Calu3 (cell line): ENCODE data around the gene ACER1. TPM values are rescaled to one million over a fixed set of nuclear protein-coding genes. Genes with fewer than 3 reads are reported as not detected.

ENCODE experiments used
- BruUV-seq: library from RNA; stranded (reverse); fragments of 400-500 nt; replicated peaks from 2 replicates; lab custom pipeline; 2021; lab: Mats Ljungman, UMichigan
- CTCF ChIA-PET: fragments of 300-600 bp; sonication (Branson Sonifier 250); formaldehyde crosslinking; loops from one replicate; lab custom pipeline; 2022; ENCODE audit warnings: antibody characterized with exemption; lab: Charles Lee
- DNase-seq: peaks from one replicate; pipeline ENCODE4 v3.0.0; 2022
- H3K27ac Mint-ChIP-seq: one replicate; pipeline ENCODE4 v1.8.0; 2022; ENCODE audit warnings: mixed read lengths; ENCODE audit not compliant: unreplicated experiment
- H3K27me3 Mint-ChIP-seq: one replicate; pipeline ENCODE4 v1.8.0; 2022; ENCODE audit warnings: mixed read lengths; ENCODE audit not compliant: unreplicated experiment
- H3K36me3 Mint-ChIP-seq: one replicate; pipeline ENCODE4 v1.8.0; 2022; ENCODE audit warnings: mild to moderate bottlenecking, moderate library complexity, mixed read lengths; ENCODE audit not compliant: insufficient read depth, unreplicated experiment
- H3K4me1 Mint-ChIP-seq: one replicate; pipeline ENCODE4 v1.8.0; 2022; ENCODE audit warnings: mild to moderate bottlenecking, low read depth, mixed read lengths; ENCODE audit not compliant: unreplicated experiment
- H3K4me3 Mint-ChIP-seq: one replicate; pipeline ENCODE4 v1.8.0; 2022; ENCODE audit warnings: mild to moderate bottlenecking, low read depth, moderate library complexity, mixed read lengths; ENCODE audit not compliant: unreplicated experiment
- H3K9me3 Mint-ChIP-seq: one replicate; pipeline ENCODE4 v1.8.0; 2022; ENCODE audit warnings: low read depth, mixed read lengths; ENCODE audit not compliant: unreplicated experiment
- intact Hi-C: fragments of 100-400 bp; cut with micrococcal nuclease; formaldehyde crosslinking; loops from one replicate; pipeline ENCODE4 v1.10.0; 2022; ENCODE audit not compliant: unreplicated experiment
- total RNA-seq: library from RNA; stranded (reverse); gene quantifications from 2 replicates; pipeline ENCODE4 v1.2.3, GENCODE V29; 2022
- TF ChIP-seq, protein P1 (sequence below): fragments of 200-600 bp; IDR thresholded peaks from one replicate; pipeline ENCODE4 v1.8.0; 2022; ENCODE audit warnings: antibody characterized with exemption; ENCODE audit not compliant: unreplicated experiment

ACER1 gene
- total RNA-seq, 1 experiment from 2014 or later: not detected

DNA sequence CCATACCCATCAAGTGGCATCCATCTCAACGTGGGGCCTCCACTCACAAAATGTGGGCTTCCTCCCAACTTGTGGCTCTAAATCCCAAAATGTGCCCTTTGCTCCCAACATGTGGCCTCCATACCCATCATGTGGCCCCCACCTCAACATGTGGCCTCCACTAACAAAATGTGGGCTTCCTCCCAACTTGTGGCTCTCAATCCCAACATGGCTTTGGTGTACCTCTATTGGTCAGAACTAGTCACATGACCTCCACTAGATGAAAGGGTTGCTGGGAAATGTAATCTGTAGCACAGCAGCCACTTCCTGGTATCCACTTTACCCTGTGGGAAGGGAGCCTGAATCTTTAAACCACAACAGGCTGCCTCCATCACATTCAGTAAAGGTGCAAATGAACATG, 10.1 kb upstream of the ACER1 start:
- H3K36me3 Mint-ChIP-seq: no peaks in the 10 kb centered on the region
- no peak overlapping the region for H3K4me3 Mint-ChIP-seq
- no peak overlapping the region for H3K27ac Mint-ChIP-seq
- TF ChIP-seq, protein P1, sequence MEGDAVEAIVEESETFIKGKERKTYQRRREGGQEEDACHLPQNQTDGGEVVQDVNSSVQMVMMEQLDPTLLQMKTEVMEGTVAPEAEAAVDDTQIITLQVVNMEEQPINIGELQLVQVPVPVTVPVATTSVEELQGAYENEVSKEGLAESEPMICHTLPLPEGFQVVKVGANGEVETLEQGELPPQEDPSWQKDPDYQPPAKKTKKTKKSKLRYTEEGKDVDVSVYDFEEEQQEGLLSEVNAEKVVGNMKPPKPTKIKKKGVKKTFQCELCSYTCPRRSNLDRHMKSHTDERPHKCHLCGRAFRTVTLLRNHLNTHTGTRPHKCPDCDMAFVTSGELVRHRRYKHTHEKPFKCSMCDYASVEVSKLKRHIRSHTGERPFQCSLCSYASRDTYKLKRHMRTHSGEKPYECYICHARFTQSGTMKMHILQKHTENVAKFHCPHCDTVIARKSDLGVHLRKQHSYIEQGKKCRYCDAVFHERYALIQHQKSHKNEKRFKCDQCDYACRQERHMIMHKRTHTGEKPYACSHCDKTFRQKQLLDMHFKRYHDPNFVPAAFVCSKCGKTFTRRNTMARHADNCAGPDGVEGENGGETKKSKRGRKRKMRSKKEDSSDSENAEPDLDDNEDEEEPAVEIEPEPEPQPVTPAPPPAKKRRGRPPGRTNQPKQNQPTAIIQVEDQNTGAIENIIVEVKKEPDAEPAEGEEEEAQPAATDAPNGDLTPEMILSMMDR: no peak
- no peaks in the 10 kb centered on the region for H3K4me1 Mint-ChIP-seq
- peaks cover 25% of the 10 kb centered on the region for H3K27me3 Mint-ChIP-seq
- CTCF ChIA-PET: no interaction called here
- H3K9me3 Mint-ChIP-seq: peaks cover 3% of the 10 kb centered on the region
- no peak for DNase-seq
- intact Hi-C loops: no loop called here
- BruUV-seq: no TSS peak

DNA sequence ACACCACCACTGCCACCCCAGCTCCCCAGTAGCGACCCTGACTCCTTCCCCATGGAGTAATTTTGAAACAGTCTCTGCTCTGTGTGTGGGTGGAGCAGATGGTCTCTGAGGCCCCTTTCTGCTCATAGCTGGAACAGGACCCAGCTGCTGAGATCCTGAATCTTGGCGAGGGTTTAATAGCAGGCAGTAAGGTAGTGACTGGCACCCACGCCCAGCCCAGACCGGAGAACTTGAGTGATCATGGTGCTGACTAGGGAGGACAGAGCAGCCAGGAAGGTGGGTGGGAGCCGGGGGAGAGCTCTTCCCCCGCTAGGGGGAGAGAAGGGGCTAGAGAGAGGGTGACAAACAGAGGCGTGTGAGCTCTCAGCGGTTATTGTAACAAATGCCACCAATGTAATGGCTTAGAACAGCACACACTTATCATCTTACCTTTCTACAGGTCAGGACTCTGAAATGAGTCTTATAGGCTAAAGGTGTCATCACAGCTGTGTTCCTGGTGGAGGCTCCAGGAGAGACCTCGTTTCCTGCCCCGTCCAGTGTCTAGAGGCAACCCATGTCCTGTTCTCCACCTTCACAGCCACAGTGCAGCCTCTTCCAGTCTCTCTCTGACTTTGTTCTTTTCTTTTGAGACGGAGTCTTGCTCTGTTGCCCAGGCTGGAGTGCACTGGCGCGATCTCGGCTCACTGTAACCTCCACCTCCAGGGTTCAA, 7.2 kb upstream of the ACER1 start:
- intact Hi-C loops: no loop called here
- BruUV-seq: no TSS peak
- Mint-ChIP-seq H3K36me3 (no peaks in the 10 kb centered on the region), H3K27me3 (no peaks in the 10 kb centered on the region), H3K4me1 (no peaks in the 10 kb centered on the region), H3K9me3 (peaks cover 3% of the 10 kb centered on the region), H3K4me3 (no peak overlapping the region), H3K27ac (no peak overlapping the region)
- CTCF ChIA-PET: interaction anchor here (0.5 to 0.6 kb wide), 2 partner anchors 11 to 95 kb away, joined by 3 to 4 read pairs; no protein-coding TSS in a partner anchor
- no peak for DNase-seq
- TF ChIP-seq, protein P1: no peak

DNA sequence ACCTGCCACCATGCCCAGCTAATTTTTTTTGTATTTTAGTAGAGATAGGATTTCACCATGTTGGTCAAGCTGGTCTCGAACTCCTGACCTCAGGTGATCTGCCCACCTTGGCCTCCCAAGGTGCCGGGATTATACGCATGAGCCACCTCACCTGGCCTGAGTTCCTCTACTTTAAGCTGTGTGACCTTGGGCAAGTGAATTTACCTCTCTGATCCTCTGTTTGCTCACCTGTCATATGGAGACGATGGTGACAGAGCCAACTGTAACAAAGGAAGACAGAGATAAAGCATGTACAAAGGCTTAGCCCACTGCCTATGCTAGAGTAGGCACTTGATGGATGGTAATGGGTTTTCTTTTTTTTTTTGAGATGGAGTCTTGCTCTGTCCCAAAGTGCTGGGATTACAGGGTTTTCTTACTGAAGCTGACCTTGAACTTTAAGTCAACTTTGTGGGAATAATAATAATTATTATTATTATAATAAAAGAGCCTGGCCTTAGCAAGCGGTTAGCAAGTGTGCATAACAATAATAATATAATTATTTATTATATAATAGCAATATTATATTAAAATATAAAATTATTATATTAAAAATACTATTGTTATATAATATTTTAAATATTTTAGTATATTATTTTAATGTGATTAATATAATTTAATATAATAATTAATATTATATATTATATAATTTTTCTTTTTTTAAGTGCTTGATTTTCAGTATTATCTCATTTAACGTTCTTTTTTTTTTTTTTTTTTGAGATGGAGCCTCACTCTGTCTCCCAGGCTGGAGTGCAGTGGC, 1.3 kb upstream of the ACER1 start:
- H3K4me3 Mint-ChIP-seq: no peak overlapping the region
- DNase-seq: no peak
- H3K36me3 Mint-ChIP-seq: no peaks in the 10 kb centered on the region
- CTCF ChIA-PET: no interaction called here
- no peak overlapping the region for H3K27ac Mint-ChIP-seq
- H3K4me1 Mint-ChIP-seq: no peaks in the 10 kb centered on the region
- no TSS peak for BruUV-seq
- H3K9me3 Mint-ChIP-seq: no peaks in the 10 kb centered on the region
- intact Hi-C loops: no loop called here
- TF ChIP-seq, protein P1: no peak
- H3K27me3 Mint-ChIP-seq: no peaks in the 10 kb centered on the region

DNA sequence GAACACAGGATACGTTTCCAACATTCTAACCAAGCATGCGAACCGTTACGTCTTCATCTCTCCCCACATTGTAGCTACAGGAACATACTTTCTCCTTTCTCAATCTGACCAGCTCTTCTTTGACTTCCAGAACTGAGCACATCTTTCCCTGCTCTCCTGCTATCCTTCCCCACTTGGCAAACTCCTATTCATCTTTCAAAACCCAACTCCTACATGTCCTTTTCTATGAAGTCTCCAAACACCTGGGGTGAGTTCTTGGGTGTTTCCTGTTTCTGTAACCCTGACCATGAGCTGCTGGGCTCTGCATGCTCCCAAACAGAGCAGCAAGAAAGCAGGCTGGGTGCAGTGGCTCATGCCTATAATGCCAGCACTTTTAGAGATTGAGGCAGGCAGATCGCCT, 6.6 kb downstream of the ACER1 start:
- CTCF ChIA-PET: no interaction called here
- Mint-ChIP-seq H3K4me3 (no peak overlapping the region), H3K36me3 (no peaks in the 10 kb centered on the region), H3K4me1 (no peaks in the 10 kb centered on the region), H3K27ac (no peak overlapping the region), H3K9me3 (no peaks in the 10 kb centered on the region), H3K27me3 (peaks cover 52% of the 10 kb centered on the region)
- no TSS peak for BruUV-seq
- TF ChIP-seq, protein P1: no peak
- DNase-seq: no peak
- intact Hi-C loops: no loop called here
